ENCODE measurements around the gene ACP2.

DNA sequence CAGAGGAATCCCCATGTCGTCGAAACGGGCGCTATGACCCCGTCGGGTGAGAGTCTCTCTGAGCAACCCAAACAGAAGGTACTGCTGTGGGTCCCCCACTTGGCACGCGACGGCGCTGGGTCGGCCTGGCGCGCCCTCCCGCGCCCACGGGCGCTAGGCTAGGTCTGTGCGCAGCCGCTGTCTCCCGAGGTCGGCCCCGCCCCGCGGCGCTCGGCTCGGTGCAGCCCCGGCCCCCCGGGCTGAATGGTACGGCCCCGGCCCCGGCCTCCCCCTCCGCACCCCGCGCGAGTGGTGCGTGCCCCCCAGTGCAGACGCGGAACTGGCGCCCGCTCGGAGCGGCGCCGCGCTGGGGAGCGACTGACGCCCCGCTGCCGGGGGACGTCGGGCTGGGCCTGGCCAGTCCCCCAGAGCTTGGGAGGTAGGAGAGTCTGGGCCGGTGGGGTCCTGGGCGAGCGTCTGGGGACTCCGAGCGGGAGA is 21.3 kb upstream of the ACP2 start, which contains the start of gene MADD:
- TF ChIP-seq, protein P1, sequence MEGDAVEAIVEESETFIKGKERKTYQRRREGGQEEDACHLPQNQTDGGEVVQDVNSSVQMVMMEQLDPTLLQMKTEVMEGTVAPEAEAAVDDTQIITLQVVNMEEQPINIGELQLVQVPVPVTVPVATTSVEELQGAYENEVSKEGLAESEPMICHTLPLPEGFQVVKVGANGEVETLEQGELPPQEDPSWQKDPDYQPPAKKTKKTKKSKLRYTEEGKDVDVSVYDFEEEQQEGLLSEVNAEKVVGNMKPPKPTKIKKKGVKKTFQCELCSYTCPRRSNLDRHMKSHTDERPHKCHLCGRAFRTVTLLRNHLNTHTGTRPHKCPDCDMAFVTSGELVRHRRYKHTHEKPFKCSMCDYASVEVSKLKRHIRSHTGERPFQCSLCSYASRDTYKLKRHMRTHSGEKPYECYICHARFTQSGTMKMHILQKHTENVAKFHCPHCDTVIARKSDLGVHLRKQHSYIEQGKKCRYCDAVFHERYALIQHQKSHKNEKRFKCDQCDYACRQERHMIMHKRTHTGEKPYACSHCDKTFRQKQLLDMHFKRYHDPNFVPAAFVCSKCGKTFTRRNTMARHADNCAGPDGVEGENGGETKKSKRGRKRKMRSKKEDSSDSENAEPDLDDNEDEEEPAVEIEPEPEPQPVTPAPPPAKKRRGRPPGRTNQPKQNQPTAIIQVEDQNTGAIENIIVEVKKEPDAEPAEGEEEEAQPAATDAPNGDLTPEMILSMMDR (IDR thresholded peaks at IDR 0.05): no peak
- peak; percentile 61 for TF ChIP-seq POLR2AphosphoS5 (IDR thresholded peaks at IDR 0.05)
- TF ChIP-seq POLR2A (IDR thresholded peaks at IDR 0.05): peak; percentile 62 to 75
